Thymus (tissue), 11 donors: ENCODE data around the gene SLC9A1. TPM values are rescaled to one million over a fixed set of nuclear protein-coding genes. Genes with fewer than 3 reads are reported as not detected.

Source experiments
- DNase-seq, 9 donors: peaks; one replicate each; pipeline ENCODE4 v3.0.0-alpha.2; 2013; ENCODE audit warnings: low spot score in 9 of 9, low read depth in 6 of 9, missing footprints in 1 of 9
- H3K27ac ChIP-seq, 2 donors: one replicate each; pipeline ENCODE4 v1.5.1; 2013; ENCODE audit warnings: control low read depth in 1 of 2, low read depth in 1 of 2, low read length in 1 of 2, mild to moderate bottlenecking in 1 of 2, moderate library complexity in 1 of 2
- H3K27me3 ChIP-seq, 2 donors: one replicate each; pipeline ENCODE4 v1.5.1; 2013; ENCODE audit warnings: low read length in 1 of 2; ENCODE audit not compliant: control insufficient read depth in 2 of 2, insufficient read depth in 1 of 2
- H3K36me3 ChIP-seq, 2 donors: one replicate each; pipeline ENCODE4 v1.5.1; 2013; ENCODE audit warnings: low read length in 1 of 2, mild to moderate bottlenecking in 1 of 2, moderate library complexity in 1 of 2; ENCODE audit not compliant: control insufficient read depth in 2 of 2, insufficient read depth in 2 of 2
- H3K4me1 ChIP-seq, 2 donors: one replicate each; pipeline ENCODE4 v1.5.1; 2013; ENCODE audit warnings: low read length in 2 of 2; ENCODE audit not compliant: control insufficient read depth in 2 of 2, insufficient read depth in 2 of 2
- H3K4me3 ChIP-seq, 2 donors: one replicate each; pipeline ENCODE4 v1.5.1; 2013; ENCODE audit warnings: low read length in 2 of 2, control low read depth in 1 of 2, mild to moderate bottlenecking in 1 of 2
- H3K9me3 ChIP-seq, 2 donors: one replicate each; pipeline ENCODE4 v1.5.1; 2013; ENCODE audit warnings: low read length in 1 of 2, mild to moderate bottlenecking in 1 of 2; ENCODE audit not compliant: control insufficient read depth in 2 of 2, insufficient read depth in 1 of 2
- WGBS: extraction: QIAGEN DNeasy Blood & Tissue Kit; methylation state at CpG from one replicate; pipeline ENCODE4 v1.1.7; 2013; 5-methylcytosine and 5-hydroxymethylcytosine counted together
- polyA plus RNA-seq: library from polyadenylated mRNA; stranded (reverse); fragments of 200-250 nt; gene quantifications from one replicate; pipeline ENCODE4 v1.2.3, GENCODE V29; 2013
- total RNA-seq: library from RNA; stranded (reverse); fragments of 120-200 nt; gene quantifications from one replicate; pipeline ENCODE4 v1.2.4, GENCODE V29; 2013
- donor health status: healthy.

SLC9A1 gene
- total and polyA plus RNA-seq, 2 donors, result 1.7 to 11.1 TPM

DNA sequence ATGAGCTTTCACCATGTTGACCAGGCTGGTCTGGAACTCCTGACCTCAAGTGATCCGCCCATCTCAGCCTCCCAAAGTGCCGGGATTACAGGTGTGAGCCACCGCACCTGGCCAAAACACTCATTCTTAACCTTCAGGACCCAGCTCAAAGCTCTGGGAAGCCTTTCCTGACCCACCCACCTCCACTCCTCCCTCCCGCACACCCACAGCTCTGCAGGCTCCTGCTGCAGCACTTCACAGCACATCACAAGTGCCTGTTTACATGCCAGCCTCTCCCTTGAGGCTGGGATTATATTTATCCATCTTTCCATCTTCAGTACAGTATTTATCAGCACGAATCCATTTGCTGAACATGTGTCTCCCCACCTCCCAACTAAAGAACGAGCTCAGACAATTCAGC, 14.9 kb downstream of the SLC9A1 start:
- 96% methylated on average over 6 of the region's 6 CpGs for WGBS

GRCh38 chr1:27138927-27139326, 16.0 kb downstream of the SLC9A1 start:
- Histone ChIP-seq H3K27me3 (no peaks in the 10 kb centered on the region), H3K4me1 (peaks cover 29 to 67% of the 10 kb centered on the region in 2 donors), H3K36me3 (peaks cover 3 to 7% of the 10 kb centered on the region in 2 donors), H3K9me3 (no peaks in the 10 kb centered on the region), H3K4me3 (no peak overlapping the region), H3K27ac (no peak overlapping the region)
- WGBS, result 91% methylated on average over 6 of the region's 6 CpGs
- no peak for DNase-seq

More for the DNA sequence above, 14.9 kb downstream of the SLC9A1 start:
- Histone ChIP-seq H3K9me3 (no peaks in the 10 kb centered on the region), H3K27ac (no peak overlapping the region), H3K36me3 (peaks cover 3 to 4% of the 10 kb centered on the region in 2 donors), H3K27me3 (no peaks in the 10 kb centered on the region), H3K4me3 (no peak overlapping the region), H3K4me1 (peaks cover 29 to 67% of the 10 kb centered on the region in 2 donors)
- no peak for DNase-seq

- H3K4me1 ChIP-seq, result peaks cover 29 to 65% of the 10 kb centered on the region in 2 donors
- H3K4me3 ChIP-seq, result no peak overlapping the region
These were observed 16.6 kb downstream of the SLC9A1 start for GRCh38 chr1:27138368-27138767.

DNA sequence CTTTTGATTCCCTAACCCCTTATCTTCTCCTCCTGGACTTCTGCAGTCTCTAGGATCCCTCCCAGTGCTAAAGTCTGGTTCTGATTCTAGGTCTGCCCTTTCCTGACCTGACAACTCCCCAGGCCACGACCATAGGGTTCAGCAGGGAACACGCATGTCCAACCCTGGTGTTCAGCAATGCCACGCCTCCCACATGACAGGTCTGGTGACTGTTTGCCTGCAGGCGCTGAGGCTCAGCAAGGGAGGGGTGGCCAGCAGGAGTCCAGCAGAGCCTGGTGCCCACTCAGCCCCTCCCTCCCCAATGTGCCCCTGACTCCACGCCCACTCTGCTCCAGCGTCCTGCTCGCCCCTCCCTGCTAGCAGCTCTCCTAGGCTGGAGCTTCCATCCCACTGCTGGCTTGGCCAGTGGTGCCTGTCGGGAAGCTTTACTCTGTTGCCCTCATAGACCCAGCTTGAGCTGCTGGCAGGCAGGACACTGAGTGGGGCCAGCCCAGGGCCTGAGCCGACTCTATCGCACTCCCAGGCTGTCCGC, 17.3 kb downstream of the SLC9A1 start:
- peak overlapping the region; percentile 89 to 96 for H3K27ac ChIP-seq
- H3K4me1 ChIP-seq, result peaks cover 28 to 58% of the 10 kb centered on the region in 2 donors
- no peaks in the 10 kb centered on the region for H3K27me3 ChIP-seq
- WGBS, result 90% methylated on average over 11 of the region's 11 CpGs
- no peak for DNase-seq
- H3K4me3 ChIP-seq, result no peak overlapping the region
- H3K36me3 ChIP-seq, result peaks cover 3 to 7% of the 10 kb centered on the region in 2 donors
- no peaks in the 10 kb centered on the region for H3K9me3 ChIP-seq

More at GRCh38 chr1:27138368-27138767, 16.6 kb downstream of the SLC9A1 start:
- DNase-seq, result no peak
- H3K27me3 ChIP-seq, result no peaks in the 10 kb centered on the region
- no peaks in the 10 kb centered on the region for H3K9me3 ChIP-seq
- no peak overlapping the region for H3K27ac ChIP-seq
- H3K36me3 ChIP-seq, result peaks cover 3 to 7% of the 10 kb centered on the region in 2 donors
- whole genome bisulfite sequencing, result 96% methylated on average over 10 of the region's 10 CpGs

GRCh38 chr1:27136998-27137542, 17.9 kb downstream of the SLC9A1 start:
- peaks cover 3 to 7% of the 10 kb centered on the region in 2 donors for H3K36me3 ChIP-seq
- H3K4me3 ChIP-seq, result peak overlapping the region; percentile 3 to 26
- H3K9me3 ChIP-seq, result no peaks in the 10 kb centered on the region
- peak; percentile 54 to 94 (median 79) for DNase-seq
- 36% methylated on average over 11 of the region's 11 CpGs for WGBS
- H3K27ac ChIP-seq, result peak overlapping the region; percentile 89 to 96
- H3K27me3 ChIP-seq, result no peaks in the 10 kb centered on the region
- peaks cover 24 to 52% of the 10 kb centered on the region in 2 donors for H3K4me1 ChIP-seq

DNA sequence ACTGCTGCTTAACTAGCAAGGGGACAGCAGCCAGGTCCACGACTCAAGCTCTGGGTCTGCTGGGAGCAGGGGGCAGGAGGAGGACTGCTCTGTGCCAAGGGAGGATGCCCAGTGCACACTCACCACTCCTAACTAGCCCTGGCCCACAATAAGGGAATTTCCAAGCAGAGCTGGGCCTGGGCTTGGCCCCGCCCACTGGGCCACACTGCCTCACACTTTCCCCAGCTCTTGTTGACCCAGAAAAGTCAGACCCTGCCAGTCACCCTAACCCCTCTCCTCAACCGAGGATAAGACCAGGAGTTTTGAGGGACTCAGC, 18.7 kb downstream of the SLC9A1 start:
- no peak for DNase-seq
- Histone ChIP-seq H3K36me3 (peaks cover 3 to 7% of the 10 kb centered on the region in 2 donors), H3K4me3 (no peak overlapping the region), H3K9me3 (no peaks in the 10 kb centered on the region), H3K27ac (peak overlapping the region; percentile 89 to 96), H3K27me3 (no peaks in the 10 kb centered on the region), H3K4me1 (peaks cover 24 to 43% of the 10 kb centered on the region in 2 donors)
- WGBS, result 94% methylated on average over 3 of the region's 3 CpGs

DNA sequence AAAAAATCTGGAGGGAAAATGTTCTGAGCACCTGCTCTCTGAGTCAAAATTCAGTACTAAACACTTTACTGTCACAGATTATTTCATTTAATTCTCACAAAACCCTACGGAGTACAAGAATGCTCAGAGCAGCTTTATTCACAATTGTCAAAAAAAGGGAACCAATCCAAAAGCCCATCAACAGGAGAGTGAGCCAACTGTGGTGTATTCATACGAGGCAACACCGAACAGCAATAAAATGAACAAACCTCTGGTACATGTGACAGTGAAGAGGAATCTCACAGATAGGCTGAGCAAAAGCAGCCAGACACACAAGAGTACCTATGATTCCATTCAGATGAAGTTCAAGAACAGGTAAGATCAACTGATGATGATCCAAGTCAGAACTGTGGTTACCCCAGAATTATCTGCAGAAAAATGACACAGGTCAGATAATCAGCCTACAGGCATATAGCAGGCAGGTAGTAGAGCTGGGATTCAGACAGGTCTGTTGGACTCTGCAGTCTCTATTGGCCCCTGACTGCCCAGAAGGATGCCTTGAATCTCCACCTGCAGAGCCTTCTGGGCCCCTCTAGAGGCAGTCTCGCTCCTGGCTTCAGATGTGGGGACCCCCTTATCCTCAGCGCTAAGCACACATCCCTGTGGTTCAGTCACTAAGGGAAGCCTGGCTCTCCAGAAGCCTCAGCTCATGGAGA, 19.2 kb downstream of the SLC9A1 start:
- H3K27me3 ChIP-seq, result no peaks in the 10 kb centered on the region
- WGBS, result 90% methylated on average over 5 of the region's 5 CpGs
- H3K36me3 ChIP-seq, result peaks cover 3 to 11% of the 10 kb centered on the region in 2 donors
- peaks cover 24 to 42% of the 10 kb centered on the region in 2 donors for H3K4me1 ChIP-seq
- peak in 1 of 9 donors; percentile 44 for DNase-seq
- H3K9me3 ChIP-seq, result no peaks in the 10 kb centered on the region
- no peak overlapping the region for H3K4me3 ChIP-seq
- H3K27ac ChIP-seq, result peak overlapping the region in 1 of 2 donors; percentile 89

DNA sequence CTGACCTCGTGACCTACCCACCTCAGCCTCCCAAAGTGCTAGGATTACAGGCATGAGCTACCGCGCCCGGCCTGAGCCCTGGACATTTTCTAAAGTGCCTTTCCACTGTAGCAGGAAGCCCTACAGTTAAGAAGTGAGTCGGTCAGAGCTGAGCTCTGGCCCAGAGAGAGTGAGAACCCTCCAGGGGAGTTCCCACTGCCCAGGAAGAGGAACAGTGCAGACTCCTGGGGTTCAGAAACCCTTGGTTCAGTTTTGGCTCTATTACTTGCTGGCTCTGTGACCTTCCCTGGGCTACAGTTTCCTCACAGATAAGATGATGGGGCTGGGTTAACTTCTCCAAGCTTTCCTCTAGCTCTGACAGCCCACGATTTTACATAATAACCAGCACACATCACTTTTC, 20.9 kb downstream of the SLC9A1 start:
- no peaks in the 10 kb centered on the region for H3K9me3 ChIP-seq
- WGBS, result 86% methylated on average over 6 of the region's 6 CpGs
- no peak for DNase-seq
- peaks cover 24 to 33% of the 10 kb centered on the region in 2 donors for H3K4me1 ChIP-seq
- H3K27me3 ChIP-seq, result no peaks in the 10 kb centered on the region
- peaks cover 7 to 18% of the 10 kb centered on the region in 2 donors for H3K36me3 ChIP-seq
- H3K27ac ChIP-seq, result no peak overlapping the region
- no peak overlapping the region for H3K4me3 ChIP-seq

GRCh38 chr1:27133158-27133557, 21.8 kb downstream of the SLC9A1 start:
- Histone ChIP-seq H3K27ac (no peak overlapping the region), H3K27me3 (no peaks in the 10 kb centered on the region), H3K9me3 (no peaks in the 10 kb centered on the region), H3K36me3 (peaks cover 9 to 18% of the 10 kb centered on the region in 2 donors), H3K4me3 (no peak overlapping the region), H3K4me1 (peaks cover 18 to 25% of the 10 kb centered on the region in 2 donors)
- 88% methylated on average over 5 of the region's 5 CpGs for WGBS
- DNase-seq, result no peak
